ENCODE results near the gene ABHD8.

- TF ChIP-seq EZH2phosphoT487 (IDR thresholded peaks at IDR 0.05; ENCODE audit: insufficient read depth, low read depth) (no peak), EZH2 (IDR thresholded peaks at IDR 0.05; ENCODE audit: insufficient read depth, poor library complexity, severe bottlenecking) (no peak)
Measured at GRCh38 chr19:17322854-17323253, 19.6 kb upstream of the ABHD8 start.

Data from GM23248 (cell line).